GM21515 (cell line): ENCODE data around the gene TSPAN31.
"Not testable (repeated sequence)": the region's sequence is repeated elsewhere in the genome, so short reads cannot be mapped to it uniquely, and the experiment has no call there.

Source experiments
- ATAC-seq: cut with Tn5 transposase; IDR thresholded peaks from one replicate; pipeline ENCODE4 v1.9.1; 2021; ENCODE audit not compliant: unreplicated experiment

Gene TSPAN31

GRCh38 chr12:57744777-57745484, at the start of gene TSPAN31:
Gene TSPAN31, plus strand, starts transcription at chr12:57745039. Its CDS starts 116 bp downstream, at chr12:57745155.
- peak; percentile 74 for ATAC-seq

GRCh38 chr12:57695770-57696432, 48.9 kb upstream of the TSPAN31 start:
- no peak for ATAC-seq

GRCh38 chr12:57697076-57697475, 47.8 kb upstream of the TSPAN31 start:
- no peak for ATAC-seq

- ATAC-seq = no peak
Observed at GRCh38 chr12:57698414-57698813, 46.4 kb upstream of the TSPAN31 start.

- no peak for ATAC-seq
Observed at GRCh38 chr12:57700317-57700716, 44.5 kb upstream of the TSPAN31 start.

GRCh38 chr12:57707250-57707649, 37.6 kb upstream of the TSPAN31 start:
- no peak for ATAC-seq

- ATAC-seq = no peak
Observed at GRCh38 chr12:57708296-57708695, 36.5 kb upstream of the TSPAN31 start.

- ATAC-seq = no peak
Observed at GRCh38 chr12:57712701-57713100, 32.1 kb upstream of the TSPAN31 start.

GRCh38 chr12:57713209-57713608, 31.6 kb upstream of the TSPAN31 start:
- no peak for ATAC-seq

GRCh38 chr12:57715036-57715748, 29.6 kb upstream of the TSPAN31 start:
- not testable (repeated sequence) for ATAC-seq

GRCh38 chr12:57715786-57716185, 29.1 kb upstream of the TSPAN31 start:
- no peak for ATAC-seq

- ATAC-seq = no peak
Observed at GRCh38 chr12:57716305-57716704, 28.5 kb upstream of the TSPAN31 start.

GRCh38 chr12:57717131-57717530, 27.7 kb upstream of the TSPAN31 start:
- no peak for ATAC-seq

GRCh38 chr12:57717846-57718640, 26.8 kb upstream of the TSPAN31 start:
- ATAC-seq = no peak

- ATAC-seq = no peak
Observed at GRCh38 chr12:57718641-57719528, 26.0 kb upstream of the TSPAN31 start.

- no peak for ATAC-seq
Observed at GRCh38 chr12:57719777-57720605, 24.8 kb upstream of the TSPAN31 start.

- no peak for ATAC-seq
Observed at GRCh38 chr12:57720606-57721595, 23.9 kb upstream of the TSPAN31 start.
